Melanocyte of skin (primary cell): ENCODE data around the gene FSIP2. TPM values are rescaled to one million over a fixed set of nuclear protein-coding genes. Genes with fewer than 3 reads are reported as not detected.

Experiments used
- total RNA-seq, 2 donors: library from RNA; depleted of rRNA; stranded (reverse); fragments of >200 nt; gene quantifications; 2 replicates each; pipeline ENCODE4 v1.2.3, GENCODE V29; 2012

FSIP2 gene, protein sequence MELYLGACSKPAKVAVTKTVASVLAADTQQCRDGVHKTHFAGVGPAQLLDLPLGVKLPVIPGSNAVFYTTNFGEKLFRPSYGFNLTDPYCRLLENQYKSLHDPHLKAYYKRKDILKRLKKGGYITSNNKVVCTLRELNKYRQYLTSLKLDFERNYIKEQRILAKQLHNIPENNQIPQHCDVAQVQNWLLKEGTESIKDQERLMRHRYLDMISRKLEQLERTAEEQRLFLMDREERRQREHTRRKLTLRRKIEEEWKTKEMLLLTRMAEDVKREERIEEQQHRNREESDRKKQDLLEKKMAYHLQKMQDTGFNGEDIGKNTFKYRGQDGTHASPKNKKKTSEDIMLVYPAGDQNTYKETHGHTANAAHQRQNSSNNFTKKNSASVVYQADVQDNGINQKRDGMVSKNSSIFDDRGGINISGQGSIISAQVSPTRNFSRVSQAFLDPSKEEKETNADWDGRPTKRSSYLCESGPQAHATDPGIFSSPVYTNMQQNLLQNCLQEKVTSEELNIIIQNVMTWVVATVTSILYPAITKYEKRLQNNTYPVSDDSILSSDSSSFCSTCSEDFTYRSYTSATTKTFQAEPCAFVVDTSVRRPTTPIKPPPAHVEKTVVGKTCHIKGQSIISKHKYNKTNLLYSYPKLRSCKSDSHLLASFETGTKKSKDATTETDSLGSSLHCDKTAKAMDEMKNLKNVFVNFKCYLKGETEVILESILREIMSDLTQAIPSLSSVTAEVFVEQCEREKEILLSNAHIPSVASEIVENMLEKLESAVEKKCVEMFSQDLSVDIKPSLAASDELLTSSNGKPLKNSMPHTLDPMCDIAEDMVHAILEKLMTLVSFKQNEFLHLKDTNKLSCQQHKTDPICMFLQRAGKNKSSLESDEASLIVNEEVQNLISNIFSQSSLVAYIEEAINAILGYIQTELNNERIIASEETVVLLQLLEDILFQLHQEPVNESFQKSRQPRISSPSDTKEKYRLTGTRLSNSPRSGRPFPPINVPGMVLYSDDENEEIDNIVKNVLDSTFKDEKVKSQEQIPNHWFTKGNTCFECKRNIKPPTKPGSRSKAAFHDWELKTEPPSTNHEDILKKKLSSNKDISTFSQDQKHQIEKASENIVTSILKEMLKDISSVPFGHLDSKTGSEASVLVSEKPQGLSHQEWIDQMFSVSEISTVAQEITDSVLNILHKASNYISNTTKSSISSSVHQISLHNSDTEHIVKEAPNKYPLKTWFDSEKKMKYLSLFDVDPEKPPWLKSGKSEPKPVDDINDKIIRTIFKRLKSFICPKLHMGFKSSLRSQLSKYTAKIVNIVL (N-terminal part only)
- total RNA-seq = under 1 TPM in 1 of 2 donors, not detected in 1; under 0.01 TPM

DNA sequence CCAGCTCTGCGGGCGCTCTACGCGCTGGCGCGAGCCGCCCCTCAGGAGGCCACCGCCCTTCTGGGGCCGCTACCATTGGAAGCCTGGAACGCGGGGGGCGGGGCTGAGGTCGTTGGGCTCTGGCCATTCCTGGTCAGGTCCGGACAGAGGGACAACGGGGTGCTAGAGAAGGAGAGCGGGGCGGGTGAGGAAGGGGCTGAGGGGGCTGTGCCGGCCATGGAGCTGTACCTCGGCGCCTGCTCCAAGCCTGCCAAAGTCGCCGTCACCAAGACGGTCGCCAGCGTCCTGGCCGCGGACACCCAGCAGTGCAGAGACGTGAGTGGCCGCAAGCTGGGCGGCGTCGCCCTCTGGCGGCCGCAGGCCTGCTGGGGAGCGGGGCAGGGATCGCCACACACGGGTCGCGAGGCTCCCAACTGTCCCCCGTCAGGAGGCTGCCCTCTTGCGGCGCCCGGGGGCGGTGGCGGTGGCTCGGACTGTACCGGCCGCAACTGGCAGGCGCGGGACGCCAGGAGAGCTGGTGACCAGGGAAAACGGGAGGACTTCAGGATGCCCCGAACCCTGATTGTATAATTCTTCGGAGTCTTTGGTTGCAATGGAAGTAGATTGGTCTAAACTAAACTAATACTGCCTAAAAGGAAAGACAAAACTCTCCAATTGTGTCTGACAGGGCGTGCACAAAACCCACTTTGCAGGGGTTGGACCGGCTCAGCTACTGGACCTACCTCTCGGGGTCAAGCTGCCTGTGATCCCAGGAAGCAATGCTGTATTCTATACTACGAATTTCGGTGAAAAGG is at the start of gene FSIP2:
TSS of gene FSIP2 (plus strand) at position 126 of the 794 bp plus-strand sequence. CDS start at position 217, 91 bp downstream.

